ENCODE results near the gene DUSP19.

DNA sequence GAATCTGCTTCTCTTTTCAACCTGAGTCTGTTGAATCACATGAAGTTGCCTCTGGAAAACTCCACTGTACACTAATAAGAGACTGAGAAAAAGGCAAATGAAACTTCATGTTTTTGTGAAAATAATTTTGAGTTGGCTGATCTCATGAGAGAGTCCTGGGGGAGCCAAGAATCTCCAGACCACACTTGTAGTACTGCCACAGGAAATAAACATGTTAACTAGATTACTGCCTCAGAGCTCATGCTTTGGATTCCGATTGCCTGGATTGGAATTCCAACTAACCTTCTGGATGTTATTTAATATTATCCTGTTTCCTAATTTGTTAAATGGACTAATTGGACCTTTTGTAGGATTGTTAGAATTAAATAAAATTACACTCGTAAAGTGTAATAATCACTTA, 70.9 kb downstream of the DUSP19 start:
- TF ChIP-seq GATA2 (IDR thresholded peaks at IDR 0.05; ENCODE audit: low read depth, low read length), result no peak
- TF ChIP-seq GATA3 (IDR thresholded peaks at IDR 0.05; ENCODE audit: low read depth, low read length), result no peak
